ENCODE data around the gene CTSS.

CTSS gene

GRCh38 chr1:150763018-150763417, 2.6 kb downstream of the CTSS start:
- H3K4me1 ChIP-seq (ENCODE audit: control insufficient read depth, insufficient read depth, low read length) = no peaks in the 10 kb centered on the region
- H3K4me3 ChIP-seq (ENCODE audit: low read depth, low read length) = no peak overlapping the region
- CTCF ChIA-PET = no interaction called here
- POLR2A ChIA-PET = no interaction called here
- H3K9me3 ChIP-seq (ENCODE audit: control insufficient read depth, insufficient read depth, low read depth, low read length) = no peaks in the 10 kb centered on the region
- TF ChIP-seq ZNF146 (tag by site-specific recombination; IDR thresholded peaks at IDR 0.05) = 0 out of 2 replicates have a peak, but pooled peaks have one; percentile 29
- TF ChIP-seq ZNF610 (tag by site-specific recombination; IDR thresholded peaks at IDR 0.05; ENCODE audit: borderline replicate concordance) = no peak
- H3K27ac ChIP-seq (ENCODE audit: extremely low read depth, low read depth, low read length) = no peak overlapping the region
- H3K36me3 ChIP-seq (ENCODE audit: control insufficient read depth in 2 of 2, insufficient read depth in 1 of 2, low read length in 2 of 2) = no peaks in the 10 kb centered on the region

GRCh38 chr1:150762552-150762951, 3.0 kb downstream of the CTSS start:
- Histone ChIP-seq H3K27ac (ENCODE audit: extremely low read depth, low read depth, low read length) (no peak overlapping the region), H3K4me1 (ENCODE audit: control insufficient read depth, insufficient read depth, low read length) (no peaks in the 10 kb centered on the region), H3K9me3 (ENCODE audit: control insufficient read depth, insufficient read depth, low read depth, low read length) (no peaks in the 10 kb centered on the region), H3K4me3 (ENCODE audit: low read depth, low read length) (no peak overlapping the region), H3K36me3 (ENCODE audit: control insufficient read depth in 2 of 2, insufficient read depth in 1 of 2, low read length in 2 of 2) (no peaks in the 10 kb centered on the region)
- ChIA-PET CTCF (no interaction called here), POLR2A (no interaction called here)
- TF ChIP-seq ZNF423 (tag by site-specific recombination; IDR thresholded peaks at IDR 0.05) (no peak), ZNF621 (tag by site-specific recombination; IDR thresholded peaks at IDR 0.05) (no peak), ZNF169 (tag by site-specific recombination; IDR thresholded peaks at IDR 0.05) (no peak)

- ChIA-PET CTCF (interaction anchor here (0.6 kb wide), 1 partner anchor 50 kb away, joined by 3 read pairs; no protein-coding TSS in a partner anchor), POLR2A (no interaction called here)
- Histone ChIP-seq H3K27ac (ENCODE audit: extremely low read depth, low read depth, low read length) (no peak overlapping the region), H3K36me3 (ENCODE audit: control insufficient read depth in 2 of 2, insufficient read depth in 1 of 2, low read length in 2 of 2) (no peaks in the 10 kb centered on the region), H3K4me3 (ENCODE audit: low read depth, low read length) (no peak overlapping the region), H3K4me1 (ENCODE audit: control insufficient read depth, insufficient read depth, low read length) (no peaks in the 10 kb centered on the region), H3K9me3 (ENCODE audit: control insufficient read depth, insufficient read depth, low read depth, low read length) (no peaks in the 10 kb centered on the region)
- TF ChIP-seq ZNF26 (tag by site-specific recombination; IDR thresholded peaks at IDR 0.05) (no peak), ZNF394 (tag by site-specific recombination; IDR thresholded peaks at IDR 0.05; ENCODE audit: borderline replicate concordance) (no peak), ZNF561 (tag by site-specific recombination; IDR thresholded peaks at IDR 0.05; ENCODE audit: borderline replicate concordance) (no peak), INSM2 (tag by site-specific recombination; IDR thresholded peaks at IDR 0.05) (no peak), REST (tag by site-specific recombination; IDR thresholded peaks at IDR 0.05) (no peak), ZNF658 (tag by site-specific recombination; IDR thresholded peaks at IDR 0.05) (no peak)
These were observed 3.8 kb downstream of the CTSS start for GRCh38 chr1:150761801-150762200.

GRCh38 chr1:150760013-150760412, 5.6 kb downstream of the CTSS start:
- ChIA-PET POLR2A (no interaction called here), CTCF (interaction anchor here (0.6 to 0.7 kb wide), 2 partner anchors 63 to 236 kb away, joined by 3 to 4 read pairs; no protein-coding TSS in a partner anchor)
- H3K27ac ChIP-seq (ENCODE audit: extremely low read depth, low read depth, low read length) = no peak overlapping the region
- no peak for TF ChIP-seq ZNF398 (tag by site-specific recombination; IDR thresholded peaks at IDR 0.05)
- no peak for TF ChIP-seq ZNF223 (tag by site-specific recombination; IDR thresholded peaks at IDR 0.05)
- no peak for TF ChIP-seq RBAK (tag by site-specific recombination; IDR thresholded peaks at IDR 0.05)
- no peak for TF ChIP-seq ZNF580 (tag by site-specific recombination; IDR thresholded peaks at IDR 0.05)
- TF ChIP-seq ZNF561 (tag by site-specific recombination; IDR thresholded peaks at IDR 0.05; ENCODE audit: borderline replicate concordance) = no peak
- no peak for TF ChIP-seq ZNF707 (tag by site-specific recombination; IDR thresholded peaks at IDR 0.05)
- no peak for TF ChIP-seq PRDM1 (tag by site-specific recombination; IDR thresholded peaks at IDR 0.05)
- H3K36me3 ChIP-seq (ENCODE audit: control insufficient read depth in 2 of 2, insufficient read depth in 1 of 2, low read length in 2 of 2) = no peaks in the 10 kb centered on the region
- no peaks in the 10 kb centered on the region for H3K9me3 ChIP-seq (ENCODE audit: control insufficient read depth, insufficient read depth, low read depth, low read length)
- H3K4me3 ChIP-seq (ENCODE audit: low read depth, low read length) = no peak overlapping the region
- no peaks in the 10 kb centered on the region for H3K4me1 ChIP-seq (ENCODE audit: control insufficient read depth, insufficient read depth, low read length)

All from HEK293 (cell line).